Glomerular visceral epithelial cell (primary cell): ENCODE measurements around the gene VSTM2B.

Experiments used
- DNase-seq: peaks from one replicate; pipeline ENCODE4 v3.0.0-alpha.2; 2016; ENCODE audit errors: extremely low spot score

The VSTM2B gene

GRCh38 chr19:29566496-29567054 lies 40.8 kb downstream of the VSTM2B start:
- no peak for DNase-seq

GRCh38 chr19:29567366-29567915 lies 41.6 kb downstream of the VSTM2B start:
- no peak for DNase-seq

- DNase-seq = no peak
Observed at GRCh38 chr19:29568036-29569025, 42.5 kb downstream of the VSTM2B start.

- no peak for DNase-seq
Observed at GRCh38 chr19:29569038-29569911, 43.5 kb downstream of the VSTM2B start.

GRCh38 chr19:29571181-29571580 lies 45.4 kb downstream of the VSTM2B start:
- no peak for DNase-seq

GRCh38 chr19:29573486-29573885 lies 47.7 kb downstream of the VSTM2B start:
- DNase-seq = no peak

- no peak for DNase-seq
Observed at GRCh38 chr19:29574510-29574909, 48.7 kb downstream of the VSTM2B start.

GRCh38 chr19:29576046-29576606 lies 50.3 kb downstream of the VSTM2B start:
- DNase-seq = peak; percentile 62

GRCh38 chr19:29576761-29577648 lies 51.2 kb downstream of the VSTM2B start:
- peak; percentile 65 for DNase-seq

GRCh38 chr19:29577649-29577963 lies 51.8 kb downstream of the VSTM2B start:
- DNase-seq = no peak

GRCh38 chr19:29578349-29578748 lies 52.6 kb downstream of the VSTM2B start:
- DNase-seq = no peak

- no peak for DNase-seq
Observed at GRCh38 chr19:29579308-29579910, 53.6 kb downstream of the VSTM2B start.

GRCh38 chr19:29581398-29581797 lies 55.6 kb downstream of the VSTM2B start:
- DNase-seq = no peak

GRCh38 chr19:29583196-29583999 lies 57.6 kb downstream of the VSTM2B start:
- DNase-seq = no peak

GRCh38 chr19:29586401-29586800 lies 60.6 kb downstream of the VSTM2B start:
- DNase-seq = no peak

GRCh38 chr19:29587059-29587458 lies 61.3 kb downstream of the VSTM2B start:
- DNase-seq = no peak

GRCh38 chr19:29587518-29587986 lies 61.8 kb downstream of the VSTM2B start:
- peak; percentile 56 for DNase-seq

GRCh38 chr19:29588095-29588494 lies 62.3 kb downstream of the VSTM2B start:
- no peak for DNase-seq

GRCh38 chr19:29590278-29590677 lies 64.5 kb downstream of the VSTM2B start:
- no peak for DNase-seq
